Measurements from ENCODE around the gene MOGAT2.
"Not testable (repeated sequence)": the region's sequence is repeated elsewhere in the genome, so short reads cannot be mapped to it uniquely, and the experiment has no call there.

The MOGAT2 gene

GRCh38 chr11:75717608-75718418, at the start of gene MOGAT2:
MOGAT2 (plus strand) TSS chr11:75717838; CDS start chr11:75717889, 51 bp downstream.
- DNase-seq (ENCODE audit: low read depth in 2 of 2), result no peak

GRCh38 chr11:75668451-75669297, 49.0 kb upstream of the MOGAT2 start, which contains the start of gene MAP6:
MAP6 (minus strand) TSS chr11:75669038; CDS start chr11:75668369, 669 bp downstream.
- no peak for DNase-seq (ENCODE audit: low read depth in 2 of 2)

DNA sequence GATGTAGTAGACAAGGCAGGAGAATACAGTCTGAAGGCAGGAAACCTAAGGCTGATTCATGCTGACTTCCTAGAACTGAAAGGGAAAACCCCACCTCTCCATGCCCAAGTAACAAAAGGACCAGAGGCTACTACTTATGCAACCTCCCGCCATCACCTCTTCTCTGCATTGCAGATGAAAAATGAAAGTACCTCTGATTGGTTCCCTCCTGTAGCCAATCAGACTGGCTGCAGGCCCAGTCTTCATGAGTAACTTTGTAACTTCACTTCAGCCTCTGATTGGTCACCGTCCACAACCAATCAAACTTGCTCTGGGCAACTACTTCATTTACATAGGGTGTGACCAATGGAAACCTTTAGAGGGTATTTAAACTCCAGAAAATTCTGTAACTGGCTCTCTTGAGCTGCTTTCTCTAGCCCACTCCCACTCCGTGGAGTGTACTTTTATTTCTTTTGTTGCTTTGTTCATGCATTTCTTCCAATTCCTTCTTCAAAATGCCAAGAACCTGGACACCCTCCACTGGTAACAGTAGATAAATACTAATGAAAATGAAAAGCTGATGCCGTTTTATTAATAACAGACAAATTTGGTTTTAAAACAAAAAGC, 43.6 kb upstream of the MOGAT2 start:
- peak in 1 of 2 donors; percentile 30 for DNase-seq (ENCODE audit: low read depth in 2 of 2)

DNA sequence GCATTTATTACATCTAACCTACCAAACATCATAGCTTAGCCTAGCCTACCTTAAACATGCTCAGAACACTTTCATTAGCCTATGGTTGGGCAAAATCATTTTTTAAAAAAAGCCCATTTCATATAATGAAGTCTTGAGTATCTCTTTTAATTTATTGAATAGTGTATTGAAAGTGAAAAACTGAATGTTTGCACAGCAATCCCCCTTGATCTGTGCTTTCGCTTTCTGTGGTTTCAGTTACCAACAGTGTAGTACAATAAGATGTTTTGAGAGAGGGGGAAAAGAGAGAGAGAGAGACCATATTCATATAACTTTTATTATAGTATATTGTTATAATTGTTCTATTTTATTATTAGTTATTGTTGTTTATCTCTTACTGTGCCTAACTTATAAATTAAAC, 40.4 kb upstream of the MOGAT2 start:
- no peak for DNase-seq (ENCODE audit: low read depth in 2 of 2)

- no peak for DNase-seq (ENCODE audit: low read depth in 2 of 2)
Observed at GRCh38 chr11:75677909-75678308, 39.7 kb upstream of the MOGAT2 start.

DNA sequence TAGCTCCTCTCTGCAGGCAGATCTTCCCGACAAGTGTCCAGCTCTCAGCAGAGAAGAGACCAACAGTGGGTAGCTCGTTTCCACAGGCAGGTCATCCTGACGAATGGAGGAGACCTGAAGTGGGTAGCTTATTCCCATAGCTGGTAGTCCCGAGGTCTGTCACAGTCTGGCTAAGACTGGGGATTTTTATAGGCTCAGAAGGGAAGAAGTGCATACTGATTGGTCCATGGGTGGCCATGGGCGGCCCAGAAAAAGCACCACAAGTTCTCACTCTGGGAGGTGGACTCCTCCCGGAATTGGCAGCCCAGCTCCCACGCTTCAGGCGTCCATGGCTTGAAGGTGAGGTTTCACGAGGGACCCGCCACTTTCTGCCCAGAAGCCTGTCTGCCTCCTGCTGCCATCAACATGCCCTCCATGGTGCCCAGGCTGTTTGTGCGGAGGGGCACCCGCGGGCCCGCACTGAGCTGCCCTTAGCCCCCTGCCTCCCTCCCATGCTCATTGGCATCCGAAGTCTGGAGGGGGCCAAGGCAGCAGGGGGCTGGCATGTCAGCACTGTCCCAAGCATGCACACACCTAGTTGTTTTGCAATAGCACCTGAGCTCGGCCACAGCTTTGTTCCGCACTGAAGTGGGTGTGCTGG, 38.9 kb upstream of the MOGAT2 start:
- DNase-seq (ENCODE audit: low read depth in 2 of 2), result no peak

DNA sequence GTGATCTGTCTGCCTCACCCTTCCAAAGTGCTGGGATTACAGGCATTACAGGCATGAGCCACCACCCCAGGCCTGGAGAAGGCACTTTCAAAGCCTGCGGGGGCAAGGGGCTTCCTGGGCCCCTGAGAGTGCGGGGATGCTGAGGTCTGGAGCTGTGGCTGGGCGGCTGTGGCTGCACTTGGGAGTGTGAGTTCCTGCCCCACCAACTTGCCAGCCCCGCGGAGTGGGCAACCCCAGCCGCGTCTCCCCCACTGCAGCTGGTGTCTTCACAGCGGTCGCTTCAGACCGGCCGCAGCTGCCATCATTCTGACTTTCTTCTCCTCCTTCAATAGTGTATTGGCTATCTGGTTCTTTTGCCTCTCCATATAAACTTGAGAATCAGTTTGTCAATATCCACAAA, 38.1 kb upstream of the MOGAT2 start:
- no peak for DNase-seq (ENCODE audit: low read depth in 2 of 2)

DNA sequence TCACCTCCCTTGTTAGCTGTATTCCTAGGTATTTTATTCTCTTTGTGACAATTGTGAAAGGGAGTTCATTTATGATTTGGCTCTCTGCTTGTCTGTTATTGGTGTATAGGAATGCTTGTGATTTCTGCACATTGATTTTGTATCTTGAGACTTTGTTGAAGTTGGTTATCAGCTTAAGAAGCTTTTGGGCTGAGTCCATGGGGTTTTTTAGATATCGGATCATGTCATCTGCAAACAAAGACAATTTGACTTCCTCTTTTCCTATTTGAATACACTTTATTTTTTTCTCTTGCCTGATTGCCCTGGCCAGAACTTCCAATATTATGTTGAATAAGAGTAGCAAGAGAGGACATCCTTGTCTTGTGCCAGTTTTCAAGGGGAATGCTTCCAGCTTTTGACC, 33.8 kb upstream of the MOGAT2 start:
- DNase-seq (ENCODE audit: low read depth in 2 of 2), result not testable (repeated sequence)

GRCh38 chr11:75689863-75690609, 27.6 kb upstream of the MOGAT2 start:
- no peak for DNase-seq (ENCODE audit: low read depth in 2 of 2)

- no peak for DNase-seq (ENCODE audit: low read depth in 2 of 2)
Observed at GRCh38 chr11:75691804-75692203, 25.8 kb upstream of the MOGAT2 start.

GRCh38 chr11:75697906-75698581, 19.6 kb upstream of the MOGAT2 start:
- DNase-seq (ENCODE audit: low read depth in 2 of 2), result no peak

GRCh38 chr11:75700940-75701339, 16.7 kb upstream of the MOGAT2 start:
- DNase-seq (ENCODE audit: low read depth in 2 of 2), result no peak

DNA sequence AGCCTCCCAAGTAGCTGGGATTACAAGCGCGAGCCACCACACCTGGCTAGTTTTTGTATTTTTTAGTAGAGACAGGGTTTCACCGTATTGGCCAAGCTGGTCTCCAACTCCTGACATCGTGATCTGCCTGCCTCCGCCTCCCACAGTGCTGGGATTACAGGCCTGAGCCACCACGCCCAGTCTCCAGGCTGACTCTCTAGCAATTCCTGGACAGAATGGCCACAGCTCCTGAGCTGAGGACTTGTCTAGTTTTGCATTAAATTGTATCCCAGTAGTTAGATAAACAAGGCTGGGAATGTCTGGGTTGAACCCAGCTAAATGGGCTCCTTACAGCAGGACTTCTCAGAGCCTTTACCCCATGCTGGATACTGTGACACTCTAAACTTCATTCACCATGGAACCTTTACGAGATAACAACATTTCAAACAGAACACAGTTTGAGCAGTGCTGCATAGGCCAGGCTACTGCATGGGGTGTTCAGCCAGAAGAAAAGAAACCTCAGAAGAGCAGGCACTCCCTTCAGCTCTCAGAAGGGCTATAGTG, 13.9 kb upstream of the MOGAT2 start:
- DNase-seq (ENCODE audit: low read depth in 2 of 2), result no peak

DNA sequence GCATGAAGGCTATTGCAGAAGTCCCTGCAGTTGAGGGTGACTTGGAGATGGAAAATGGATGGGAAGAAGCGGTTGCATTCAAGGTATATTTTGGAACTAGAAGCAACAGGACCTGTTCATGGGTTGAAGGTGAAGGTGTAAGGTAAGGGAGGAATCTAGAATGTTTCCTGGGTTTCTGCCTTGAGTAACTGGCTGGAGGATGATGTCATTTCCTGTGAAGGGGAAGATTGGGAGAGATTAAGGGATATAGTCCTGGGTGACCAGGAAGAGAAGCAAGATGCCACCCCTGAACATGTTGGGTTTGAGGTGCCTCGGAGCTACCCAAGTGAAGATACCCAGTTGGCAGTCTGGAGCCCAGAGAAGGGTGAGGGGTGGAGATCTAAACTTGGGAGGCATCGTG, 12.1 kb upstream of the MOGAT2 start:
- DNase-seq (ENCODE audit: low read depth in 2 of 2), result no peak

- DNase-seq (ENCODE audit: low read depth in 2 of 2), result peak; percentile 57 to 59
Observed at GRCh38 chr11:75706260-75706729, 11.3 kb upstream of the MOGAT2 start.

GRCh38 chr11:75714211-75714610, 3.4 kb upstream of the MOGAT2 start:
- no peak for DNase-seq (ENCODE audit: low read depth in 2 of 2)

DNA sequence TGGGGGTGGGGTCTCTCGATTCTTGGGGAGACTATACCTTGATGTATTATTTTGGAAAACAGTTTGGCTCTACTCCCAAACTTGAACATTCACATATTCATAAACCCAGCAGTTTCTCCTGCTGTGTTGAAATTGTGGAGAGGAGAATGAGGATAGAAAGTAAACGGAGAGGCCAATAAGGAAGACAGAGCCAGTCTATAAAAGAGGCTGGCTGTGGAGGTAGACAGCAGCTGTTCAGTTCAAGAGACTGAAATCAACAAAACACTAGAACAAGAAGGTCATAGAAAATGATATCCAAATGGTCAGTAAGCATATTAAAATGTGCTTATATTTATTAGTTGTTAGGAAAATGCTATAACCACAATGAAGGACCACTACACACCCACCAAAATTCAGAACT, 1.9 kb upstream of the MOGAT2 start:
- no peak for DNase-seq (ENCODE audit: low read depth in 2 of 2)

DNA sequence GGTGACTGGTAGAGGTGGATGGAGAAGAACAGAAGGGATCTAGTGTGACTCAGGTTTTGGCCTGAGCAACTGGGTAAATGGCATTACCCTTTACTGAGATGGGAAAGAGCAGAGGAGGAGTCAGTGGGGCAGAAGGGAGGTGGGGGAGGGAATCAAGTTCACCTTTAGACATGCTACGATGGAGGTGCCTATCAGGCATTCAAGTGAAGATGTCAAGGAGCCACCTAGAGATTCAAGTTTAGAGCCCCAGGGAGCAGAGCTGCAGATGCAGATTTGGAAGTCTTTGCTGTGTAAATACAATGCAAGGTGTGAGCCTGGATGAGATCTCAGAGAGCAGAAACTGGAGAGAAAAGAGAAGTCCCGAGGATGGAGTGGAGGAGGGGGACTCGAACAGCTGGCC, 979 bp upstream of the MOGAT2 start:
- DNase-seq (ENCODE audit: low read depth in 2 of 2), result no peak

GRCh38 chr11:75718419-75719339, 1.0 kb downstream of the MOGAT2 start:
- DNase-seq (ENCODE audit: low read depth in 2 of 2), result no peak

All from stimulated activated CD4-positive, alpha-beta T cell treated with anti-CD3 and anti-CD28 coated beads, Interleukin-15, amount 100 ng/mL, for 48 hours (primary cell).